HepG2 (cell line): ENCODE measurements around the gene OTUB2.

Source experiments
- CTCF ChIP-seq: sonication (generic); formaldehyde crosslinking; IDR thresholded peaks from 2 replicates; pipeline ENCODE4 v1.5.0; 2020; ENCODE audit warnings: mild to moderate bottlenecking, missing genetic modification reagents, moderate library complexity
- LCORL ChIP-seq, 2 experiments: fragments of 450-650 bp in 1 of 2; sonication (generic) in 1 of 2; formaldehyde crosslinking in 1 of 2; IDR thresholded peaks; 2 replicates each; pipeline versions ENCODE4 v1.5.0 to v1.6.1; 2017 to 2020; ENCODE audit warnings: antibody characterized with exemption in 1 of 2, missing genetic modification reagents in 1 of 2
- MYC ChIP-seq: sonication (generic); formaldehyde crosslinking; IDR thresholded peaks from 2 replicates; pipeline ENCODE4 v1.9.0; 2021; ENCODE audit warnings: missing genetic modification reagents, borderline replicate concordance
- POLR2A ChIP-seq, 2 experiments: IDR thresholded peaks; 2 replicates each; pipeline ENCODE4 v1.6.1; 2011; ENCODE audit warnings: low read depth in 2 of 2, low read length in 2 of 2, mild to moderate bottlenecking in 1 of 2, moderate library complexity in 1 of 2; ENCODE audit not compliant: insufficient read depth in 1 of 2
- POLR2AphosphoS5 ChIP-seq: IDR thresholded peaks from 2 replicates; pipeline ENCODE4 v1.6.1; 2012; ENCODE audit warnings: low read depth, low read length
- RFXAP ChIP-seq: sonication (generic); formaldehyde crosslinking; IDR thresholded peaks from 2 replicates; pipeline ENCODE4 v1.4.0; 2020; ENCODE audit warnings: missing genetic modification reagents, borderline replicate concordance
- SIN3A ChIP-seq: IDR thresholded peaks from 2 replicates; pipeline ENCODE4 v1.6.1; 2011; ENCODE audit warnings: low read depth, mild to moderate bottlenecking, control low read depth, low read length, borderline replicate concordance
- SMAD9 ChIP-seq: sonication (generic); formaldehyde crosslinking; IDR thresholded peaks from 2 replicates; pipeline ENCODE4 v1.5.1; 2020; ENCODE audit warnings: mild to moderate bottlenecking, missing genetic modification reagents
- SNAPC2 ChIP-seq: sonication (generic); formaldehyde crosslinking; IDR thresholded peaks from 2 replicates; pipeline ENCODE4 v1.8.1; 2022; ENCODE audit warnings: mild to moderate bottlenecking, missing genetic modification reagents
- SRF ChIP-seq: IDR thresholded peaks from 2 replicates; pipeline ENCODE4 v1.6.1; 2011; ENCODE audit warnings: mild to moderate bottlenecking, low read depth, low read length, moderate library complexity
- TCF7L2 ChIP-seq: IDR thresholded peaks from 2 replicates; pipeline ENCODE4 v1.6.1; 2011; ENCODE audit warnings: mild to moderate bottlenecking, low read depth, low read length, moderate library complexity
- ZBTB42 ChIP-seq: sonication (generic); formaldehyde crosslinking; IDR thresholded peaks from 2 replicates; pipeline ENCODE4 v1.5.0; 2020; ENCODE audit warnings: mild to moderate bottlenecking, missing genetic modification reagents
- ZMAT5 ChIP-seq: sonication (generic); formaldehyde crosslinking; IDR thresholded peaks from 2 replicates; pipeline ENCODE4 v1.5.0; 2020; ENCODE audit warnings: mild to moderate bottlenecking, low read depth, missing genetic modification reagents, borderline replicate concordance
- ZNF503 ChIP-seq: sonication (generic); formaldehyde crosslinking; IDR thresholded peaks from 2 replicates; pipeline ENCODE4 v1.4.0; 2020; ENCODE audit warnings: missing genetic modification reagents

GRCh38 chr14:94052199-94052598, 26.1 kb downstream of the OTUB2 start:
- TF ChIP-seq POLR2A (IDR thresholded peaks at IDR 0.05; ENCODE audit: insufficient read depth in 1 of 2, low read depth in 2 of 2, low read length in 2 of 2): no peak
- TF ChIP-seq CTCF: no peak
- no peak for TF ChIP-seq SIN3A
- TF ChIP-seq SRF: no peak
- TF ChIP-seq TCF7L2: no peak
- TF ChIP-seq LCORL (IDR thresholded peaks at IDR 0.05): no peak
- TF ChIP-seq LCORL (CRISPR knock-in tag; IDR thresholded peaks at IDR 0.05): no peak
- TF ChIP-seq SMAD9 (CRISPR knock-in tag): no peak
- TF ChIP-seq ZBTB42 (CRISPR knock-in tag): no peak
- no peak for TF ChIP-seq SNAPC2 (CRISPR knock-in tag)
- TF ChIP-seq MYC: no peak
- no peak for TF ChIP-seq RFXAP (CRISPR knock-in tag)
- TF ChIP-seq POLR2AphosphoS5: no peak
- no peak for TF ChIP-seq ZMAT5 (CRISPR knock-in tag)
- TF ChIP-seq ZNF503: no peak
